ENCODE data around the gene PKD2L1.
"Not testable (repeated sequence)": the region's sequence is repeated elsewhere in the genome, so short reads cannot be mapped to it uniquely, and the experiment has no call there.

PKD2L1 gene

DNA sequence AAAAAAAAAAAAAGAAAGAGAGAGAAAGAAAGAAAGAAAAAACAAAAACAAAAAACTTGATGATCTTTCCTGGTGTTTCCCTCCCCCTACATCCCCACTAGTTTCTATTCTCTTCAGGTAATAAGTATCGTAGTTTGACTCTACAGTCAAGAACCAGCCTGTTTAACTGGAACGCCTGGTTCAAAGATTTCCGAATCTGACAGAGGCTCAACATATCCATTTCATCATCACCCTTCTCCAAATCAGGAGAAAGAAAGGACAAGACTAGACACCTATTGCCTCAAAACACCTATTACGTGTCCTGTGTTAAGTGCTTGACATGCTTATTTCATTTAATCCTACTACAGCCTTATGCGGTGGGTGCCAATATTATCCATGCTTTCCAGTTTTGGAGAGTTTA is 23.2 kb downstream of the PKD2L1 start:
- Histone ChIP-seq H3K36me3 (no peaks in the 10 kb centered on the region), H3K9ac (no peak overlapping the region), H3K9me3 (replicated peaks in 1 of 11) (no peaks in the 10 kb centered on the region), H3K27ac (no peak overlapping the region), H3K4me2 (no peak overlapping the region), H3K27me3 (no peaks in the 10 kb centered on the region), H3K4me3 (no peak overlapping the region), H4K20me1 (no peaks in the 10 kb centered on the region; a peak in 1 of 22 replicates), H3K4me1 (no peaks in the 10 kb centered on the region)
- TF ChIP-seq Cebpa-rat (IDR thresholded peaks at IDR 0.05) = no peak

DNA sequence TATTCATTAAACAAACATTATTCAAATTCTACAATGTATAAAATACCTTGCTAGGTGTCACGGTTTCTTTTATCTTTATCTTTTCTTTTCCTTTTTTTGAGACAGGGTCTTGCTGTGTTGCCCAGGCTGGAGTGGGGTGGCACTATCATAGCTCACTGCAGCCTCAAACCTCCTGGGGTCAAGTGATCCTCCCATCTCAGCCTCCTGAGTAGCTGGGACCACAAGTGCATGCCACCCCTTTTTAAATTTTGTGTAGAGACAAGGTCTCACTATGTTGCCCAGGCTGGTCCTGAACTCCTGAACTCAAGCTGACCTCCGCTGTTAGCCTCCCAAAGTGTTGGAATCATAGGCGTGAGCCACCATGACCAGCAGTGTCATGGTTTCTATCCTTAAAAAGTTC is 25.6 kb downstream of the PKD2L1 start:
- Histone ChIP-seq H3K9ac (no peak overlapping the region), H3K9me3 (replicated peaks in 1 of 11) (peaks cover 0 to 14% (median 0%) of the 10 kb centered on the region in 11 experiments; a peak in 7 of 22 replicates), H3K4me3 (no peak overlapping the region), H4K20me1 (no peaks in the 10 kb centered on the region; a peak in 1 of 22 replicates), H3K36me3 (no peaks in the 10 kb centered on the region), H3K4me1 (no peaks in the 10 kb centered on the region), H3K27ac (no peak overlapping the region), H3K27me3 (no peaks in the 10 kb centered on the region), H3K4me2 (no peak overlapping the region)
- TF ChIP-seq Cebpa-rat (IDR thresholded peaks at IDR 0.05) = no peak

DNA sequence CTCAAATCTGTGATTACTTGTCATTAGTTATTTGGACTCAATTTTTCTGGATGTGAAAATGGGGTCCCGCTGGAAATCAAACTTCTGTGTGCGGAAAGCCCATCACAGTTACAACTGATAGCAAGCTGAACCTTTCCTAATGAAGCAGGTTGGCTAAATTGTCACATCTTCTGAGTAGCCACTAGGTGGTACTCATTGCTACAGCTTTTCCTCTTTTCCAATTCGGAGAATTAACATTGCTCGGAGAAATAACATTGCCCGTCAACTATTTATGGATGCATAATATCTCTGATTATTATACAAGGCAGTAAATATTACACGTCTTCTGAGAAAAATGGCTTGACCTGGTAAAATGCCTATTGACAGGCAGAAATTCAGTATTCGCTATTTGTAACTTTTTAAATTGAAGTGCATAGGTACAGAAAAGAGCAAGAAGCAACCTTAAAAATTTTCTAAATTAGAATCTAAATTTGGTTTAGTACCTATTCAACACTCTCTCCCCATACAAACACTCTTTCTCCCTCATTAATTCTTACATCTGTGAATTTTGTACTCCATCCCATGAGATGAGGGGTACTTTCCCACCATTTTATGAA is 26.2 kb downstream of the PKD2L1 start:
- Histone ChIP-seq H3K9me3 (replicated peaks in 1 of 11) (peaks cover 0 to 14% (median 0%) of the 10 kb centered on the region in 11 experiments; a peak in 7 of 22 replicates), H3K4me3 (no peak overlapping the region), H4K20me1 (no peaks in the 10 kb centered on the region; a peak in 1 of 22 replicates), H3K4me1 (no peaks in the 10 kb centered on the region), H3K4me2 (no peak overlapping the region), H3K27ac (no peak overlapping the region), H3K36me3 (no peaks in the 10 kb centered on the region), H3K9ac (no peak overlapping the region), H3K27me3 (no peaks in the 10 kb centered on the region)
- TF ChIP-seq Cebpa-rat (IDR thresholded peaks at IDR 0.05) = no peak

DNA sequence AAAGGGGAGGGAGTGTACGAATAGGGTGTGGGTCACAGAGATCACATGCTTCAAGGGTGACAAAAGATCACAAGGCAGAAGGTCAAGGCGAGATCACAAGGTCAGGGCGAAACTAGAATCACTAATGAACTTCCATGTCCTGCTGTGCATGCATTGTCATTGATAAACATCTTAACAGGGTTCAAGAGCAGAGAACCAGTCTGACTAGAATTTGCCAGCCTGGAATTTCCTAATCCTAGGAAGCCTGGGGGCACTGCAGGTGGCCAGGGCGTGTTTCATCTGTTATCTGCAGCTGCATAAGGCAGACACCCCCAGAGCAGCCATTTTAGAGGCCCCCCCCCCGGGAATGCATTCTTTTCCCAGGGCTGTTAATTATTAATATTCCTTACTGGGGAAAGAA is 28.9 kb downstream of the PKD2L1 start:
- not testable (repeated sequence) for H3K27me3 ChIP-seq, H3K27ac ChIP-seq, H3K36me3 ChIP-seq, H3K4me2 ChIP-seq, H3K9ac ChIP-seq, H3K4me3 ChIP-seq, H4K20me1 ChIP-seq
- Histone ChIP-seq H3K4me1 (peaks cover 0 to 14% (median 0%) of the 10 kb centered on the region in 10 experiments; a peak in 4 of 20 replicates), H3K9me3 (replicated peaks in 1 of 11) (peaks cover 0 to 14% (median 0%) of the 10 kb centered on the region in 11 experiments; a peak in 7 of 22 replicates)

DNA sequence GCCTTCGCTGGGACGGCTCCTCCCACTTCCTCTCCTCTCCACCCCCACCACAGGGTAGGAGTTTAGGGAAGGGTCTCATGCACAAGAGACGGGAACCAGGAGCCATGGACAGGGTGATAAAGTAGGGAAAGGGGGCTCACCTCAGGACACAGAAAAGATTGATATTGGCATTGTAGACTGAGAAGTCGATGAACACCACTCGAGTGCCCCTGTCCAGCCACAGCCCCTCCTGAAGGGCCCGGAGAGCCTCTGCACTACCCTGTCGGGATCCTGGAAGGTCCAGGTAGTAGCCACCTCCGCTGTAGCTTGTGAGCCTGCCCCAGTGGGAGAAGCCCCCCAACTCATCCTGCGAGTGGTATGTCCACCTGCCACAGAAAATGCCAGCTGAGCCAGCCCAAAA is 32.8 kb downstream of the PKD2L1 start:
- peak overlapping the region in 3 of 11 experiments; percentile 7 to 74 (median 31); a peak in 5 of 22 replicates for H3K4me2 ChIP-seq
- TF ChIP-seq Cebpa-rat (IDR thresholded peaks at IDR 0.05) = no peak

DNA sequence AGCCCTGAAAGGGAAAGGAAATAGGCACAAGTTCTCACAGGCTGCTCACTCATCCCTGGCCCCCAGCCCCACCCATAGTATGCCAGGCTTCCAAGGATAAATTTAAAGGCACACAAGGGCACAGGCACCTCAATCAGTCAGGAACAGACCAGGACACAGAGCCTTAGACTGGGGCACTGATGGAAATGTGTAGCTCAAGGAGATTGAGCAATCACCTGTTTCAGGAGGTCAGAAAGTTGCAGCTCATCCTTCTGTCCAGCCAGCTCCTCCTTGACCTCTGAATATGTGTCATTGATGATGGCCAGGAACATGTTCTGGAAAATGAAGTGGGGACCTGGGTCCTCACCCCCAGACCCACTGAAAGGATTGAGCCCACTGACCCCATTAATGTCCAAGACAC is 37.0 kb downstream of the PKD2L1 start:
- H3K4me2 ChIP-seq = peak overlapping the region in 6 of 11 experiments; percentile 24 to 87 (median 52); a peak in 10 of 22 replicates
- H3K4me1 ChIP-seq = peaks cover 0 to 69% (median 29%) of the 10 kb centered on the region in 10 experiments; a peak in 14 of 20 replicates
- H3K27me3 ChIP-seq = no peaks in the 10 kb centered on the region
- H3K9me3 ChIP-seq (replicated peaks in 1 of 11) = no peaks in the 10 kb centered on the region
- peak overlapping the region in 1 of 11 experiments; percentile 70; a peak in 1 of 22 replicates for H3K27ac ChIP-seq
- no peaks in the 10 kb centered on the region for H4K20me1 ChIP-seq
- H3K36me3 ChIP-seq = no peaks in the 10 kb centered on the region
- TF ChIP-seq Cebpa-rat (IDR thresholded peaks at IDR 0.05) = no peak; a peak in 1 of 22 replicates
- H3K9ac ChIP-seq = no peak overlapping the region
- H3K4me3 ChIP-seq = no peak overlapping the region

More for the DNA sequence above, 32.8 kb downstream of the PKD2L1 start:
- Histone ChIP-seq H4K20me1 (no peaks in the 10 kb centered on the region), H3K27me3 (no peaks in the 10 kb centered on the region), H3K9me3 (replicated peaks in 1 of 11) (peaks cover 0 to 14% (median 0%) of the 10 kb centered on the region in 11 experiments; a peak in 7 of 22 replicates), H3K9ac (no peak overlapping the region), H3K36me3 (no peaks in the 10 kb centered on the region), H3K27ac (no peak overlapping the region), H3K4me1 (peaks cover 0 to 29% (median 7%) of the 10 kb centered on the region in 10 experiments; a peak in 13 of 20 replicates), H3K4me3 (no peak overlapping the region)

DNA sequence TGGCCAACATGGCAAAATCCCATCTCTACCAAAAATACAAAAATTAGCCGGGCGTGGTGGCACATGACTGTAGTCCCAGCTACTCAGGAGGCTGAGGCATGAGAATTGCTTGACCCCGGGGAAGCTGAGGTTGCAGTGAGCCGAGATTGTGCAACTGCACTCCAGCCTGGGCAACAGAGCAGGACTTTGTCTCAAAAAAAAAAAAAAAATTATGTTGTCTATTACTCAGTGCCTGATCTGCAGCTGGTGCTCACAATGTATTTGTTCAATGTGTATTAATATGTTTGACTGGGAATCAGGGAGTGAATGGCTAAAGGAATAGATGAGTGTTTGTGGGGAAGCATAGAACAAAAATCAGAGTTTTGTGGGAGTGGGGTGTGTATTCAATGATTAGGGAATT is 37.7 kb downstream of the PKD2L1 start:
- TF ChIP-seq Cebpa-rat (IDR thresholded peaks at IDR 0.05) = peak in 4 of 11 experiments; percentile 24 to 60 (median 32); a peak in 2 of 22 replicates
- H4K20me1 ChIP-seq = not testable (repeated sequence)
- H3K9ac ChIP-seq = peak overlapping the region in 3 of 11 experiments; percentile 18 to 48 (median 28); a peak in 1 of 22 replicates

DNA sequence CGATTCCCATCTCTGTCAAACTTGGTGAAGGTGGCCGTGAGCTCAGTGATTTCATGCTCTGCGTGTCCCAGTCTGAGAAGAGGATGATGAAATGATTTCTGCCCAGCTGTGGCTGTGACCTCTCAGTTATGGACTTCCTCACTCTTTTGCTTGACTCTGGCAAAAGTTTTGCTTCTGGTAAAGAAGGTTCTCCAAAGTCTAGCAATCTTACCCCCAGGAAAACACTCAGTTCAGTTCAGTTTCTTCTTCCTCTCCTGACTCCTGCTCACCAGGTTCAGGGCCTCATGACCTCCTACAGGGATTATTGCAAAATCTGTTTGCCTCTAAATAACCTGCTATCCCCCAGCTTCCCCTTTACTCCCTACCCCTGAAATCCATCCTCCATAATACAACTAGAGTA is 38.7 kb downstream of the PKD2L1 start:
- no peaks in the 10 kb centered on the region for H3K9me3 ChIP-seq (replicated peaks in 1 of 11)
- peak overlapping the region in 6 of 11 experiments; percentile 1 to 74 (median 64); a peak in 10 of 22 replicates for H3K27ac ChIP-seq
- no peaks in the 10 kb centered on the region for H3K27me3 ChIP-seq
- H3K4me1 ChIP-seq = peaks cover 6 to 69% (median 36%) of the 10 kb centered on the region in 10 experiments
- no peaks in the 10 kb centered on the region for H4K20me1 ChIP-seq
- H3K36me3 ChIP-seq = no peaks in the 10 kb centered on the region
- H3K4me3 ChIP-seq = no peak overlapping the region
- H3K4me2 ChIP-seq = peak overlapping the region in 8 of 11 experiments; percentile 8 to 87 (median 50); a peak in 14 of 22 replicates
- peak overlapping the region in 3 of 11 experiments; percentile 28 to 59 (median 48); a peak in 4 of 22 replicates for H3K9ac ChIP-seq
- 0 out of 22 replicates have a peak, but pooled peaks of 1 of the 11 experiments have one; percentile 21 for TF ChIP-seq Cebpa-rat (IDR thresholded peaks at IDR 0.05)

More for the DNA sequence above, 37.7 kb downstream of the PKD2L1 start:
- not testable (repeated sequence) for H3K36me3 ChIP-seq; H3K4me3 ChIP-seq; H3K9me3 ChIP-seq (replicated peaks in 1 of 11); H3K27me3 ChIP-seq
- H3K4me1 ChIP-seq = peaks cover 0 to 70% (median 29%) of the 10 kb centered on the region in 10 experiments; a peak in 14 of 20 replicates
- H3K27ac ChIP-seq = peak overlapping the region in 5 of 11 experiments; percentile 19 to 74 (median 70); a peak in 9 of 22 replicates
- H3K4me2 ChIP-seq = peak overlapping the region in 7 of 11 experiments; percentile 24 to 87 (median 50); a peak in 12 of 22 replicates

DNA sequence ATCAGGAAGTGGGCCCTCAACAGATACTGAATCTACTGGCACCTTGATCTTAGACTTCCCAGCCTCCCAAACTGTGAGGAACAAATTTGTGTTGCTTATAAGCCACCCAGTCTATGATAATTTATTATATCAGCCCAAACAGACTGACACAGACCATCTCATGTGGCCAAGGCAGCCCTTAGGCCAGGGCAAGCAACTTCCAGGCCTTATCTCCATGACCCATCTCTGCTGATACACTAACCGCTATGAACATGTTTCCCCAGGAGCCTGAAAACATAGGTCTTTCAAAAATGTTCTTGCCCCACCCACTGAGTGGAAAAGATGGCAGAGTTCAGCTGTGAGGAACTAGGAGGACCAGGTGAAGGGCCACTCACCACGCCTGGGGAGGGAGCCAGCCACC is 40.4 kb downstream of the PKD2L1 start:
- H3K9ac ChIP-seq = no peak overlapping the region
- peaks cover 0 to 6% (median 2%) of the 10 kb centered on the region in 11 experiments; a peak in 10 of 22 replicates for H3K36me3 ChIP-seq
- peaks cover 0 to 13% (median 0%) of the 10 kb centered on the region in 11 experiments; a peak in 4 of 22 replicates for H4K20me1 ChIP-seq
- peak overlapping the region in 6 of 11 experiments; percentile 24 to 87 (median 52); a peak in 10 of 22 replicates for H3K4me2 ChIP-seq
- peaks cover 18 to 80% (median 48%) of the 10 kb centered on the region in 10 experiments for H3K4me1 ChIP-seq
- no peaks in the 10 kb centered on the region for H3K27me3 ChIP-seq
- H3K4me3 ChIP-seq = no peak overlapping the region
- no peak for TF ChIP-seq Cebpa-rat (IDR thresholded peaks at IDR 0.05)
- H3K9me3 ChIP-seq (replicated peaks in 1 of 11) = no peaks in the 10 kb centered on the region
- H3K27ac ChIP-seq = 0 out of 22 replicates have a peak overlapping the region, but pooled peaks of 1 of the 11 experiments have one; percentile 74

All from BLaER1 treated with 17β-estradiol and CSF1 and Interleukin-3, amounts not matched to agents 10 nM and 100 nM (cell line).